ENCODE results near the gene NPLOC4.
A peak's percentile ranks its signal among the peaks of the same experiment; 100 is the strongest.

Gene NPLOC4

GRCh38 chr17:81545160-81545949, 91.6 kb downstream of the NPLOC4 start:
- Histone ChIP-seq H3K4me1 (peaks cover 13% of the 10 kb centered on the region), H3K4me2 (no peak overlapping the region), H3K36me3 (peaks cover 96% of the 10 kb centered on the region), H3K9ac (no peak overlapping the region), H3K27ac (no peak overlapping the region), H3K4me3 (no peak overlapping the region), H3K27me3 (no peaks in the 10 kb centered on the region), H4K20me1 (peaks cover 22% of the 10 kb centered on the region), H3K9me3 (no peaks in the 10 kb centered on the region)
- no peak for TF ChIP-seq Cebpa-rat (IDR thresholded peaks at IDR 0.05)

- Histone ChIP-seq H4K20me1 (peaks cover 13% of the 10 kb centered on the region), H3K9ac (no peak overlapping the region), H3K4me2 (no peak overlapping the region), H3K27me3 (no peaks in the 10 kb centered on the region), H3K4me3 (no peak overlapping the region), H3K4me1 (peaks cover 4% of the 10 kb centered on the region; the same call in 1 of the 2 replicates), H3K36me3 (peaks cover 96% of the 10 kb centered on the region), H3K27ac (no peak overlapping the region), H3K9me3 (no peaks in the 10 kb centered on the region)
- TF ChIP-seq Cebpa-rat (IDR thresholded peaks at IDR 0.05), result no peak
Measured at GRCh38 chr17:81544281-81544974, 92.5 kb downstream of the NPLOC4 start.

GRCh38 chr17:81543756-81544155, 93.2 kb downstream of the NPLOC4 start:
- Histone ChIP-seq H3K36me3 (peaks cover 96% of the 10 kb centered on the region), H3K27ac (0 out of 2 replicates have a peak overlapping the region, but pooled peaks have one; percentile 13), H3K4me3 (no peak overlapping the region), H3K27me3 (no peaks in the 10 kb centered on the region), H4K20me1 (peaks cover 15% of the 10 kb centered on the region), H3K4me2 (no peak overlapping the region), H3K9ac (no peak overlapping the region), H3K4me1 (peaks cover 11% of the 10 kb centered on the region), H3K9me3 (no peaks in the 10 kb centered on the region)
- TF ChIP-seq Cebpa-rat (IDR thresholded peaks at IDR 0.05), result no peak

- Histone ChIP-seq H3K27ac (peak overlapping the region; percentile 13; the same call in 1 of the 2 replicates), H3K36me3 (peaks cover 97% of the 10 kb centered on the region)
- TF ChIP-seq Cebpa-rat (IDR thresholded peaks at IDR 0.05), result no peak
Measured at GRCh38 chr17:81543339-81543675, 93.6 kb downstream of the NPLOC4 start.

GRCh38 chr17:81542431-81543338, 94.2 kb downstream of the NPLOC4 start:
- Histone ChIP-seq H3K4me2 (no peak overlapping the region), H3K9ac (no peak overlapping the region), H3K4me1 (peaks cover 22% of the 10 kb centered on the region), H4K20me1 (peaks cover 25% of the 10 kb centered on the region), H3K27ac (0 out of 2 replicates have a peak overlapping the region, but pooled peaks have one; percentile 13), H3K27me3 (peaks cover under 1% of the 10 kb centered on the region; the same call in 1 of the 2 replicates), H3K36me3 (peaks cover 94% of the 10 kb centered on the region), H3K9me3 (no peaks in the 10 kb centered on the region), H3K4me3 (no peak overlapping the region)
- TF ChIP-seq Cebpa-rat (IDR thresholded peaks at IDR 0.05), result no peak

More at GRCh38 chr17:81543339-81543675, 93.6 kb downstream of the NPLOC4 start:
- peaks cover 16% of the 10 kb centered on the region for H3K4me1 ChIP-seq
- no peaks in the 10 kb centered on the region for H3K27me3 ChIP-seq
- H3K4me2 ChIP-seq, result no peak overlapping the region
- peaks cover 19% of the 10 kb centered on the region for H4K20me1 ChIP-seq
- no peak overlapping the region for H3K4me3 ChIP-seq
- H3K9me3 ChIP-seq, result no peaks in the 10 kb centered on the region
- H3K9ac ChIP-seq, result no peak overlapping the region

- H4K20me1 ChIP-seq, result peaks cover 37% of the 10 kb centered on the region
- TF ChIP-seq Cebpa-rat (IDR thresholded peaks at IDR 0.05), result no peak
Measured at GRCh38 chr17:81541123-81541522, 95.8 kb downstream of the NPLOC4 start.

GRCh38 chr17:81540676-81541027, 96.3 kb downstream of the NPLOC4 start:
- peaks cover 18% of the 10 kb centered on the region for H3K27me3 ChIP-seq
- H3K27ac ChIP-seq, result no peak overlapping the region
- H4K20me1 ChIP-seq, result peaks cover 39% of the 10 kb centered on the region
- no peaks in the 10 kb centered on the region for H3K9me3 ChIP-seq
- no peak overlapping the region for H3K4me3 ChIP-seq
- TF ChIP-seq Cebpa-rat (IDR thresholded peaks at IDR 0.05), result no peak
- H3K9ac ChIP-seq, result no peak overlapping the region
- peaks cover 74% of the 10 kb centered on the region for H3K36me3 ChIP-seq
- no peak overlapping the region for H3K4me2 ChIP-seq
- peaks cover 30% of the 10 kb centered on the region for H3K4me1 ChIP-seq

More at GRCh38 chr17:81541123-81541522, 95.8 kb downstream of the NPLOC4 start:
- Histone ChIP-seq H3K9ac (no peak overlapping the region), H3K4me2 (no peak overlapping the region), H3K36me3 (peaks cover 78% of the 10 kb centered on the region), H3K4me1 (peaks cover 30% of the 10 kb centered on the region), H3K27ac (no peak overlapping the region), H3K4me3 (no peak overlapping the region), H3K27me3 (peaks cover 14% of the 10 kb centered on the region), H3K9me3 (no peaks in the 10 kb centered on the region)

GRCh38 chr17:81539961-81540675, 96.8 kb downstream of the NPLOC4 start:
- Histone ChIP-seq H4K20me1 (peaks cover 39% of the 10 kb centered on the region), H3K27me3 (peaks cover 18% of the 10 kb centered on the region), H3K4me1 (peaks cover 30% of the 10 kb centered on the region), H3K4me3 (no peak overlapping the region), H3K27ac (no peak overlapping the region), H3K36me3 (peaks cover 68% of the 10 kb centered on the region), H3K4me2 (no peak overlapping the region), H3K9me3 (no peaks in the 10 kb centered on the region), H3K9ac (no peak overlapping the region)
- no peak for TF ChIP-seq Cebpa-rat (IDR thresholded peaks at IDR 0.05)

- no peak for TF ChIP-seq Cebpa-rat (IDR thresholded peaks at IDR 0.05)
- Histone ChIP-seq H3K27me3 (peaks cover 18% of the 10 kb centered on the region), H4K20me1 (peaks cover 43% of the 10 kb centered on the region), H3K9me3 (no peaks in the 10 kb centered on the region), H3K4me1 (peaks cover 36% of the 10 kb centered on the region), H3K36me3 (peaks cover 63% of the 10 kb centered on the region), H3K4me2 (no peak overlapping the region), H3K27ac (no peak overlapping the region), H3K9ac (no peak overlapping the region), H3K4me3 (no peak overlapping the region)
Measured at GRCh38 chr17:81539571-81539900, 97.4 kb downstream of the NPLOC4 start.
